HEK293T (cell line): Measurements from ENCODE around the gene TMEM121.

ENCODE experiments used
- ARNT ChIP-seq: fragments of 450-650 bp; IDR thresholded peaks from 2 replicates; pipeline ENCODE4 v1.6.1; 2017; ENCODE audit warnings: mild to moderate bottlenecking
- BHLHE40 ChIP-seq: fragments of 450-650 bp; IDR thresholded peaks from 2 replicates; pipeline ENCODE4 v1.6.1; 2016; ENCODE audit warnings: mild to moderate bottlenecking, moderate library complexity, borderline replicate concordance
- FOXM1 ChIP-seq: fragments of 450-650 bp; IDR thresholded peaks from 2 replicates; pipeline ENCODE4 v1.6.1; 2017; ENCODE audit warnings: mild to moderate bottlenecking, borderline replicate concordance
- NFRKB ChIP-seq: fragments of 450-650 bp; IDR thresholded peaks from 2 replicates; pipeline ENCODE4 v1.6.1; 2016; ENCODE audit warnings: mild to moderate bottlenecking, moderate library complexity
- SUZ12 ChIP-seq: fragments of 450-650 bp; IDR thresholded peaks from 2 replicates; pipeline ENCODE4 v1.6.1; 2016; ENCODE audit warnings: mild to moderate bottlenecking
- ZNF384 ChIP-seq: fragments of 450-650 bp; IDR thresholded peaks from 2 replicates; pipeline ENCODE4 v1.6.1; 2016

- TF ChIP-seq ARNT = no peak
- no peak for TF ChIP-seq NFRKB
- TF ChIP-seq SUZ12 = no peak
- no peak for TF ChIP-seq FOXM1
- TF ChIP-seq BHLHE40 = no peak
- no peak for TF ChIP-seq ZNF384
Observed at GRCh38 chr14:105570482-105570881, 44.1 kb downstream of the TMEM121 start.
